Loucy (cell line): Measurements from ENCODE around the gene DRD5.
"Not testable (repeated sequence)": the region's sequence is repeated elsewhere in the genome, so short reads cannot be mapped to it uniquely, and the experiment has no call there.

ENCODE experiments used
- H2AFZ ChIP-seq: fragments of 200-600 bp; sonication (generic); 2 replicates; pipeline ENCODE4 v1.6.0; 2016; ENCODE audit warnings: antibody characterized with exemption, mild to moderate bottlenecking, low read length, moderate library complexity
- H3F3A ChIP-seq: fragments of 200-600 bp; 2 replicates; pipeline ENCODE4 v1.6.0; 2016; ENCODE audit warnings: antibody characterized with exemption, low read depth, mild to moderate bottlenecking
- H3K27me3 ChIP-seq: fragments of 200-600 bp; sonication (generic); 2 replicates; pipeline ENCODE4 v1.6.1; 2014; ENCODE audit warnings: low read length, mild to moderate bottlenecking; ENCODE audit not compliant: insufficient read depth, poor library complexity, severe bottlenecking
- H3K36me3 ChIP-seq: fragments of 200-600 bp; sonication (generic); 2 replicates; pipeline ENCODE4 v1.6.1; 2016; ENCODE audit warnings: low read length; ENCODE audit not compliant: insufficient read depth
- H3K4me1 ChIP-seq: fragments of 200-600 bp; sonication (generic); 2 replicates; pipeline ENCODE4 v1.5.1; 2014; ENCODE audit warnings: low read length, mild to moderate bottlenecking; ENCODE audit not compliant: insufficient read depth, poor library complexity, severe bottlenecking
- H3K4me2 ChIP-seq: fragments of 200-600 bp; sonication (generic); 2 replicates; pipeline ENCODE4 v1.6.0; 2014; ENCODE audit warnings: antibody characterized with exemption, low read length, low read depth, mild to moderate bottlenecking; ENCODE audit not compliant: poor library complexity, severe bottlenecking
- H3K4me3 ChIP-seq: fragments of 200-600 bp; sonication (generic); 2 replicates; pipeline ENCODE4 v1.5.1; 2014; ENCODE audit warnings: low read length, mild to moderate bottlenecking, mixed read lengths; ENCODE audit not compliant: poor library complexity, severe bottlenecking
- H3K79me2 ChIP-seq: fragments of 200-600 bp; sonication (generic); 2 replicates; pipeline ENCODE4 v1.6.1; 2014; ENCODE audit warnings: low read length; ENCODE audit not compliant: insufficient read depth
- H3K9ac ChIP-seq: fragments of 200-600 bp; sonication (generic); 2 replicates; pipeline ENCODE4 v1.6.0; 2014; ENCODE audit warnings: mild to moderate bottlenecking, low read depth, low read length, moderate library complexity; ENCODE audit not compliant: poor library complexity, severe bottlenecking
- H3K9me2 ChIP-seq: fragments of 200-600 bp; sonication (generic); replicated peaks from 2 replicates; pipeline ENCODE4 v1.6.1; 2016; ENCODE audit warnings: low read depth, low read length, mixed read lengths
- H3K9me3 ChIP-seq: fragments of 200-600 bp; sonication (generic); 2 replicates; pipeline ENCODE4 v1.6.1; 2014; ENCODE audit warnings: mild to moderate bottlenecking, antibody characterized with exemption, low read length, low read depth; ENCODE audit not compliant: insufficient read depth
- H4K20me1 ChIP-seq: fragments of 200-600 bp; sonication (generic); 2 replicates; pipeline ENCODE4 v1.6.0; 2014; ENCODE audit warnings: antibody characterized with exemption, low read length, mild to moderate bottlenecking; ENCODE audit not compliant: insufficient read depth, poor library complexity, severe bottlenecking
- CTCF ChIP-seq: fragments of 200-600 bp; sonication (generic); conservative IDR thresholded peaks from 2 replicates; pipeline ENCODE4 v1.5.1; 2014; ENCODE audit warnings: mild to moderate bottlenecking, antibody characterized with exemption, low read length
- EZH2phosphoT487 ChIP-seq: fragments of 200-600 bp; IDR thresholded peaks from 2 replicates; pipeline ENCODE4 v1.6.1; 2018; ENCODE audit warnings: antibody characterized with exemption, mild to moderate bottlenecking, moderate library complexity, borderline replicate concordance

Gene DRD5

GRCh38 chr4:9792381-9792780 lies 10.9 kb downstream of the DRD5 start:
- no peaks in the 10 kb centered on the region for H3K9me2 ChIP-seq
- no peaks in the 10 kb centered on the region for H3F3A ChIP-seq
- no peak overlapping the region for H2AFZ ChIP-seq
- no peak for TF ChIP-seq EZH2phosphoT487
- no peak for TF ChIP-seq CTCF
- no peaks in the 10 kb centered on the region for H3K36me3 ChIP-seq
- no peak overlapping the region for H3K4me3 ChIP-seq
- no peak overlapping the region for H3K4me2 ChIP-seq
- H4K20me1 ChIP-seq: no peaks in the 10 kb centered on the region
- H3K4me1 ChIP-seq: no peaks in the 10 kb centered on the region
- no peak overlapping the region for H3K9ac ChIP-seq
- H3K79me2 ChIP-seq: no peaks in the 10 kb centered on the region
- H3K9me3 ChIP-seq: no peaks in the 10 kb centered on the region
- no peaks in the 10 kb centered on the region for H3K27me3 ChIP-seq

- H3K4me2 ChIP-seq, H2AFZ ChIP-seq, H3K27me3 ChIP-seq, H3K36me3 ChIP-seq, H3K4me3 ChIP-seq, H3K9ac ChIP-seq, H3F3A ChIP-seq, H3K4me1 ChIP-seq, H3K79me2 ChIP-seq, H3K9me2 ChIP-seq, H4K20me1 ChIP-seq, H3K9me3 ChIP-seq: not testable (repeated sequence)
Measured at GRCh38 chr4:9796641-9797040, 15.2 kb downstream of the DRD5 start.

- no peaks in the 10 kb centered on the region for H3K36me3 ChIP-seq
- H3K79me2 ChIP-seq: no peaks in the 10 kb centered on the region
- no peaks in the 10 kb centered on the region for H3K4me1 ChIP-seq
- H3K4me2 ChIP-seq: no peak overlapping the region
- H3K4me3 ChIP-seq: no peak overlapping the region
- no peak for TF ChIP-seq CTCF
- TF ChIP-seq EZH2phosphoT487: no peak
- H3K9me2 ChIP-seq: no peaks in the 10 kb centered on the region
- no peaks in the 10 kb centered on the region for H4K20me1 ChIP-seq
- H3K9me3 ChIP-seq: no peaks in the 10 kb centered on the region
- H3F3A ChIP-seq: no peaks in the 10 kb centered on the region
- H3K9ac ChIP-seq: no peak overlapping the region
- no peaks in the 10 kb centered on the region for H3K27me3 ChIP-seq
- H2AFZ ChIP-seq: no peak overlapping the region
Measured at GRCh38 chr4:9800848-9801247, 19.4 kb downstream of the DRD5 start.

GRCh38 chr4:9804918-9805317 lies 23.5 kb downstream of the DRD5 start:
- H3K4me1 ChIP-seq: no peaks in the 10 kb centered on the region
- H3K79me2 ChIP-seq: no peaks in the 10 kb centered on the region
- H2AFZ ChIP-seq: no peak overlapping the region
- no peaks in the 10 kb centered on the region for H3K27me3 ChIP-seq
- H3K36me3 ChIP-seq: no peaks in the 10 kb centered on the region
- no peak for TF ChIP-seq EZH2phosphoT487
- TF ChIP-seq CTCF: no peak
- no peaks in the 10 kb centered on the region for H3K9me3 ChIP-seq
- H3K9me2 ChIP-seq: no peaks in the 10 kb centered on the region
- no peaks in the 10 kb centered on the region for H3F3A ChIP-seq
- H3K4me2 ChIP-seq: no peak overlapping the region
- H3K9ac ChIP-seq: no peak overlapping the region
- H4K20me1 ChIP-seq: no peaks in the 10 kb centered on the region
- no peak overlapping the region for H3K4me3 ChIP-seq
